HG02840 (cell line): ENCODE results near the gene OR4C12.
"Not testable (repeated sequence)": the region's sequence is repeated elsewhere in the genome, so short reads cannot be mapped to it uniquely, and the experiment has no call there.

Source experiments
- ATAC-seq: cut with Tn5 transposase; IDR thresholded peaks from one replicate; pipeline ENCODE4 v1.9.1; 2021; ENCODE audit warnings: mild to moderate bottlenecking, moderate library complexity, moderate number of reproducible peaks; ENCODE audit not compliant: unreplicated experiment, low FRiP score

Gene OR4C12

GRCh38 chr11:49982435-49982834, at the start of gene OR4C12:
TSS of gene OR4C12 (minus strand) at chr11:49982535. CDS start at chr11:49982501, 34 bp downstream.
- not testable (repeated sequence) for ATAC-seq

GRCh38 chr11:50030193-50030592, 47.9 kb upstream of the OR4C12 start:
- ATAC-seq: no peak

- ATAC-seq: no peak
These were observed 13.2 kb upstream of the OR4C12 start for GRCh38 chr11:49995565-49995964.

- not testable (repeated sequence) for ATAC-seq
These were observed 8.9 kb downstream of the OR4C12 start for GRCh38 chr11:49973439-49973838.

- no peak for ATAC-seq
These were observed 30.2 kb downstream of the OR4C12 start, which contains the start of gene OR4C13 for GRCh38 chr11:49952091-49952490. TSS of gene OR4C13 (plus strand) at chr11:49952391. CDS start at chr11:49952423, 32 bp downstream.

GRCh38 chr11:49948701-49949100, 33.6 kb downstream of the OR4C12 start:
- not testable (repeated sequence) for ATAC-seq
